Rectal smooth muscle tissue (tissue), 1 donor: ENCODE results near the gene TBKBP1.
A peak's percentile ranks its signal among the peaks of the same experiment; 100 is the strongest.

Experiments used
- H3K27ac ChIP-seq: one replicate; pipeline ENCODE4 v1.7.0; 2013; ENCODE audit warnings: low read depth, low read length, inconsistent platforms
- H3K27me3 ChIP-seq: one replicate; pipeline ENCODE4 v1.7.0; 2013; ENCODE audit warnings: low read length; ENCODE audit not compliant: control insufficient read depth, insufficient read depth
- H3K36me3 ChIP-seq: one replicate; pipeline ENCODE4 v1.7.0; 2013; ENCODE audit warnings: low read length; ENCODE audit not compliant: control insufficient read depth, insufficient read depth
- H3K4me1 ChIP-seq: one replicate; pipeline ENCODE4 v1.7.0; 2013; ENCODE audit warnings: low read length; ENCODE audit not compliant: control insufficient read depth, insufficient read depth
- H3K4me3 ChIP-seq: one replicate; pipeline ENCODE4 v1.7.0; 2013; ENCODE audit warnings: low read length
- H3K9ac ChIP-seq: one replicate; pipeline ENCODE4 v1.7.0; 2013; ENCODE audit warnings: low read length

Gene TBKBP1

DNA sequence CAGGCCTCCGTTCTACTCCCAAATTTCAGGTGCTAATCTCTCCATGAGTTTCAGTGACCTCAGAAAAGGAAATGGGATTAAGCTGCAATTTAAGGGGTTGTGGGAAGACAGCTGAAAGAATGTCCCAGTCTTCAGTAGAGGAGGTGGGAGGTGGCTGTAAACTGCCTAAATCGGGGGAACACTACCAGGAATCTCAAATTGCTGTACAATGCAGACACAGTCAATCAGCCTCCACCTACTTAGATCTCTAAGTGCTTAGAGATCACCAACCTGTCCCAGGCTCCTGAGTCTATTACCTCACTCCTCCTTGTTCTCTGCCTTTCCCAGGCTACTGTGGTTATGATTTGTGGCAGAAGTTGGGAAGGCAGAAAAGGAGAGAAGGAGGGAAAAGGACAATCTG, 30.7 kb downstream of the TBKBP1 start:
- Histone ChIP-seq H3K4me3 (no peak overlapping the region), H3K27me3 (peaks cover 9% of the 10 kb centered on the region), H3K36me3 (no peaks in the 10 kb centered on the region), H3K27ac (no peak overlapping the region), H3K4me1 (no peaks in the 10 kb centered on the region), H3K9ac (no peak overlapping the region)

DNA sequence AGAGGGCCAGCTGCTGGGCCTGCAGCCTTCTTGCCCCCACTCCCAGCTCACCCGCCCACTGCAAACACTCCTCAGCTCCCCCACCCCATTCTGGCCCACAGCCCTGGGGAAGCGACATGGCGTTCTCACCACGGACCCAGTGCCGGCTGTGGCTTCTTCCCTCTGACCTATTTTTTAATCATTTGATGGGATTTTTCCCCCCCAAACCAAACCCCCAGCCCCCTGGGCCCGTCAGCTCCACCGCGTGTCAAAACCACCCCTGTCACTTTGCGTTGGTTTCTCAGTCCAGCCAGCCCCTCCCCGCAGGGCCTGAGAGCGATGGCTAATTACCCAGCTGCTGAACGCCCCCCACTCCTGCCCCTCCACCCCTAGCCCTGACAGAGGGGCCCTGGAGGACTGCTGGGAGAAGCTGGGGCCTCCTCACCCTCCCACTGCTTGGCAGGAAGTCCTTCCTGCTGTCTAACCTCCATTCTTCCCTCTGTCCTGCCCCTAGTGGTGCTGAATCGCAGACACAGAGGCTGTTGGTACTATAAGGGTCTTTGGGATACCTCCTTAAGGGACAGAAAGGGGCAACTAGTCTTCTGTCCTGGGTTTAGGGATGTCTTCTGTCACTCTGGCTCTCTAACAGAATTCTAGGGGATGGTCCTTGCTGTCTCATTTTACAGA, 31.6 kb downstream of the TBKBP1 start:
- H3K4me3 ChIP-seq, result no peak overlapping the region
- H3K9ac ChIP-seq, result no peak overlapping the region
- no peak overlapping the region for H3K27ac ChIP-seq
- H3K4me1 ChIP-seq, result no peaks in the 10 kb centered on the region
- H3K27me3 ChIP-seq, result peaks cover 3% of the 10 kb centered on the region
- H3K36me3 ChIP-seq, result no peaks in the 10 kb centered on the region

DNA sequence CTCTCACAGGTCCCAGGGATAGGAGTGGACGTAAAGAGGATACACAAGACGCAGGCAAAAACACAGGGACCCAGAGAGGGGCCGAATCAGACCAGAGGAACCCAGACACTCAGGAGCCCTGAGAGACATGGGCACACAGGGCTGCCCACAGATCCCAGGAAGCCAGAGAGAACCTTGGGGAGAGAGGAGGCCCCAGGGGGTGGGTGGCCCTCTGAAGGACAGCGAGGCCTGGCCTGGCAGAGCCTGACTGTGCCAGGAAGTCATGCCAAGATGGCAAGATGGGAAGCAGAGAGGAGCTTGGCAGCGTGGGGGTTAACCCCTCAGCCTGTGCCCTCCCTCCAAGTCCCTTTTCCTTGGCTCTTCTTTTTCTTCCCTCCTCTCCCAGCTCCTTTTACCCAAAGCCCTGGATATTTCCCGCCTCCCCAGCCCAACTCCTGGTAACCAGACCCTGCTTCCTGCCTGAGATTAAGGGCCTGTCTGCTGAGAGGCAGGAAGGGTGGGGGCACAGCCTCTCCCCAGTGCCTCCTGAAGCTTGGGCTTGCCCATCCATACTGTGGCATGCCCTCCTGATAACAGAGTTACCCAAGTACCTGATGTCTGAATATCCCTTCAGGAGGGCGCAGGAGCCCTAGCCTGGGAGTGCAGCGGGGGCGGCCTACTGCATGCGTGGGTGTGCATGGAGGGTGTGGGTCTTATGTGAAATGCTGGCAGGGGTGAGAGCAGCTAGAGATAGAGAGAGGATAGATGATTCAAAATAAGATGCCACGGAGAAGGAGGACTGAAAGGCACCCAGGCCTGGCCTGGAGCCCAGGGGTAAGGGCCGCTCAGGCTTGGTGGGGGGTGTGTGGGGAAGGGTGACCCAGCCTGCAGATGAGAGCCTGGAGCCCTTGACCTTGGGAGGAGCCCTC, 33.1 kb downstream of the TBKBP1 start:
- no peak overlapping the region for H3K27ac ChIP-seq
- no peak overlapping the region for H3K4me3 ChIP-seq
- no peaks in the 10 kb centered on the region for H3K4me1 ChIP-seq
- peaks cover 3% of the 10 kb centered on the region for H3K27me3 ChIP-seq
- H3K36me3 ChIP-seq, result no peaks in the 10 kb centered on the region
- no peak overlapping the region for H3K9ac ChIP-seq

DNA sequence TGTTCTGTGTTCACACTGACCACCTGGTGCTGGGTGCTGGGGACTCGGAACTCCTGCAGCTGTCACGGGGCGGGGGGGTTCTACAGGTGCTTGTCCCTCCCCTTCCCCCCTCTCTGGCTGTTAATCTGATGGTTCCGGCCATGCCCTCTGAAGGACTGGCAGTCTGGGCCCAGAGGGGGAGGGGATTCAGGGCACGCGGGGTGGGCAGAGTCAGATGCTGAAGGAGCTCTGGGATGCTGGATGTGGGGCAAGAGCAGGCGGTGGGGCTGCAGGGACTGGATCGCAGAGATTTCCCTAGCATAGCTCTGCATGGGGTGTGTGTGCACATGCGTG, 33.7 kb downstream of the TBKBP1 start:
- Histone ChIP-seq H3K9ac (no peak overlapping the region), H3K27me3 (peaks cover 9% of the 10 kb centered on the region), H3K36me3 (no peaks in the 10 kb centered on the region), H3K27ac (no peak overlapping the region), H3K4me1 (no peaks in the 10 kb centered on the region), H3K4me3 (no peak overlapping the region)

DNA sequence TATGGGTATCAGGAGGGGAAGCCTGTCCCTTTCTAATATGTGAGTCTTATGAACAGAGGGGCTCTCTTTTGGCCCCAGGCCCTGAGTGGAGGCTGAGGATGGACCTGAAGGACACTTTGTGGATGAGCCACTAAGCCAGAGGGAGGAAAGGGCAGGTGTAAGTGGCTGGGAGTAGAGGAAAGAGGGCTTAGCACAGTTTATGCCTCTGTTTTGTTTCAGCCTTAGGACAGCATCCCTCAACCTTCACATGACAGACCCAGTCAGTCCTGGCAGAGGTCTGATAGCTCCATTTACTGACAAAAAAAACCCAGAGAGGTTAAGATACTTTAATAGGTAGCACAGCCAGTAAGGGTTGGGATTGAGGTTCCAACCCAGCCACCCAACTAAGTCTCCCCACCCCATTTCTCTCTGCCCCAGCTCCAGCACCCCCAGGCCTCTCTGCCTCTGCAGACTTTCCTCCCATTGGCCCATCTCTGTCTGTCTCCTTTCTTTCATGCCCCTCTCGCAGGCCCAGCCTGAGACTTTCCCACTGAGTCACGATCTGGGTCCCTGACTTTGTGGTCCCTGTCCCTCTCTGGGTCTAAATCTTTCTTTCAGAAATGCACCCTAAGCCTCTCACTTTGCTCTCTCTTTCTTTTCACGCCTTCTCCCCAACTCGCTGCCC, 34.4 kb downstream of the TBKBP1 start:
- no peaks in the 10 kb centered on the region for H3K4me1 ChIP-seq
- H3K27me3 ChIP-seq, result peaks cover 11% of the 10 kb centered on the region
- H3K4me3 ChIP-seq, result no peak overlapping the region
- H3K36me3 ChIP-seq, result no peaks in the 10 kb centered on the region
- H3K27ac ChIP-seq, result no peak overlapping the region
- H3K9ac ChIP-seq, result no peak overlapping the region

DNA sequence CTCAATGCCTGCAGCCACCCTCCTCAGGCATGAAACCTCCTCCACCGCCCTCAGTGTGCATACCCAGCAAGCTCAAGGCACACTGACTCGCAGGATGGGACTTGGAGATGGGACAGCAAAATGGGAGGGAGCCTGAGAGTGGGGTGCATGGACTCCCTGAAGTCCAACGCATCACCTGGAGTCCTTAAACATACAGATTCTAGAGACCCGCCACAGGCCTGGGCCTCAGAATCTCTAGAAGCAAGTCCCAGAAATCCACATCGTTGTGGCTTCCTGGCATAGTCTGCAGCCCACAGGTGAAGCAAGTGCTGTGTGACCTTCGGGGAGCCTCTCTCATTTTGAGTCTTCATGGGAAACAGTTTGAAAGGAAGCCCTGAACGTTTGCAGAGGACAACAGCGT, 35.5 kb downstream of the TBKBP1 start:
- no peaks in the 10 kb centered on the region for H3K4me1 ChIP-seq
- H3K36me3 ChIP-seq, result no peaks in the 10 kb centered on the region
- H3K9ac ChIP-seq, result no peak overlapping the region
- H3K4me3 ChIP-seq, result no peak overlapping the region
- H3K27ac ChIP-seq, result no peak overlapping the region
- peaks cover 19% of the 10 kb centered on the region for H3K27me3 ChIP-seq

DNA sequence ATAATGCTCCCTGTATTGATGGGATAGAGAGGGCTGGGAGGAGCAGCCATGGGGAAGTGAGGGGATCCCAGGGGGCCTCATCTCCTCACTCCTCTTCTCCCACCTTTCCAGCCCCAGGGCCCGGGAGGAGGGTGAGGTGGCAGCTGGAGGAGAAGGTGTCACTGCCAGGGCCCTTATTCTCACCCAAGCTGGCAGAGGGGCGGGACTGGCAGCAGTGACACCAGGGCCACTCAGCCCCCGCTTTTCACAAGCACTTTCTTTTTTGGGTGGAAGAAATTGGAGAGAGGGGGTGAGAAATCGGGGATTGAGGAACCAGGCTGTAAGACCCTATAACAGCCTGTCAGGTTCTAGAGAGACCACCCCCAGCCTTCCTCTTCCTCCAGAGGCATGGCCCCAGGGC, 36.7 kb downstream of the TBKBP1 start:
- no peak overlapping the region for H3K27ac ChIP-seq
- H3K36me3 ChIP-seq, result no peaks in the 10 kb centered on the region
- no peak overlapping the region for H3K9ac ChIP-seq
- no peak overlapping the region for H3K4me3 ChIP-seq
- peaks cover 20% of the 10 kb centered on the region for H3K27me3 ChIP-seq
- no peaks in the 10 kb centered on the region for H3K4me1 ChIP-seq

DNA sequence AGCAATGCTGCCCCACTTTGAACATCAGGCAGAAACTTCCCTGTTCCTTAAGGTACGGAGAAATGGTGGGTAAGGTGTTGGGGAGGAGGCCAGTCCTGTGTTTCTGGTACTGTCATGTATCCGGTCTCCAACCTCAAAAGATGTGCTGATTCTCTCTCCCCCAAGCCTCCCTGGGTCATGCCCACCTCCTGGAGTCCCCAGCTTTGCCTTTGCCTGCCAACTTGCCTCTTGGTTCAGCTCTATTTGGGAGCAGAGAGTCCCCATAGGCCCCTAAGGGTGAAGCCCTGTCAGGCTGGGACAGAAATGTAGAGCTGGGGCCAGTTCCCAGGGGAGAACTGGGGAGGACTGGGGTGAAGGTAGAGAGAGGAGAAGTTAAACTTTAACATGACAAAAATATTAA, 37.4 kb downstream of the TBKBP1 start:
- H3K27me3 ChIP-seq, result peaks cover 20% of the 10 kb centered on the region
- no peak overlapping the region for H3K9ac ChIP-seq
- no peaks in the 10 kb centered on the region for H3K36me3 ChIP-seq
- no peak overlapping the region for H3K4me3 ChIP-seq
- H3K4me1 ChIP-seq, result no peaks in the 10 kb centered on the region
- no peak overlapping the region for H3K27ac ChIP-seq

DNA sequence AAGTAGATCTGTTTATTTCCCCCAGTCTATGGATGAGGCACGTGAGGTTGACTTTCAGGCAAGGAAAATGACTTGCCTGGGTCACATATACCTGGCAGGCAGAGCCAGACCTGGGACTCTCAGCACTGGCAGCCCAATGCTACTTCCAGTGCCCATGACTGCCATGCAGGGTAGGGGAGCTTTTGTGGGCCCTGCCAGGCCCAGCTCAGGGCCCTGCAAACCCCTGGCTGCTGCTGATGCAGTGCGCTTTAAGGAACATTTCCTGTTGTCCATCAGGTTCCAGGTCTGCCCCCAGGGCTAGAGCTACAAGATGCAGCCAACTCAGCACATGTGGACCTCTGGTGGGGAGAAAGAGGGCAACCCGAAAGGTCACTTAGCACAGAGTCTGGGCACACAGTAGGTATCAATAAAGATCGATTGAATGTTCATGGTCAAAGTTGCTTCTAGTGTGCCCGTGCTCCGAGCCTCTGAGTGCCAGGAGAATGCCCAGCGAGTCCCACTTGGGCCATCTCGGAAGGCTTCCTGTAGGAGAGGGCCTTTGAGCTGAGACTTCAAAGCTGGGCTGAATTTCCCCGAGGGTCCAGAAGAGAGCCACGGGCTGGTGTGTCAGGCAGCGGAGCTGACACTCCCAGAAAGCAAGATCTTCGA, 38.6 kb downstream of the TBKBP1 start:
- H3K27ac ChIP-seq, result no peak overlapping the region
- H3K4me1 ChIP-seq, result no peaks in the 10 kb centered on the region
- H3K4me3 ChIP-seq, result no peak overlapping the region
- no peaks in the 10 kb centered on the region for H3K36me3 ChIP-seq
- H3K9ac ChIP-seq, result no peak overlapping the region
- peaks cover 20% of the 10 kb centered on the region for H3K27me3 ChIP-seq

DNA sequence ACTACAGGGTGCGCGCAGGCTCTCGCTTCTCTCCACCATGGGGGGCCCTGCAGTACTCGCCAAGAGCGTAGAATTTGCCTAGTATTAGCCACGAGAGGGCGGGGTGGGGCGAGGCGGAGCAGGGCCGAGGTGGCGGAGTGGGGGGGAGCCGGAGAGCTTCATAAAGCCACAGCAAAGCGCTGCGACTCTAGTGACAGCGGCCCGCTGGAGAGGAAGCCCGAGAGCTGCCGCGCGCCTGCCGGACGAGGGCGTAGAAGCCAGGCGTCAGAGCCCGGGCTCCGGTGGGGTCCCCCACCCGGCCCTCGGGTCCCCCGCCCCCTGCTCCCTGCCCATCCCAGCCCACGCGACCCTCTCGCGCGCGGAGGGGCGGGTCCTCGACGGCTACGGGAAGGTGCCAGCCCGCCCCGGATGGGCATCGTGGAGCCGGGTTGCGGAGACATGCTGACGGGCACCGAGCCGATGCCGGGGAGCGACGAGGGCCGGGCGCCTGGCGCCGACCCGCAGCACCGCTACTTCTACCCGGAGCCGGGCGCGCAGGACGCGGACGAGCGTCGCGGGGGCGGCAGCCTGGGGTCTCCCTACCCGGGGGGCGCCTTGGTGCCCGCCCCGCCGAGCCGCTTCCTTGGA, 39.2 kb downstream of the TBKBP1 start, which contains the start of gene TBX21:
Gene TBX21, plus strand, starts transcription at position 190 of the 627 bp plus-strand sequence. Its CDS starts 219 bp downstream, at position 409.
- H3K4me3 ChIP-seq, result peak within 1 kb of the TSS; percentile 26

DNA sequence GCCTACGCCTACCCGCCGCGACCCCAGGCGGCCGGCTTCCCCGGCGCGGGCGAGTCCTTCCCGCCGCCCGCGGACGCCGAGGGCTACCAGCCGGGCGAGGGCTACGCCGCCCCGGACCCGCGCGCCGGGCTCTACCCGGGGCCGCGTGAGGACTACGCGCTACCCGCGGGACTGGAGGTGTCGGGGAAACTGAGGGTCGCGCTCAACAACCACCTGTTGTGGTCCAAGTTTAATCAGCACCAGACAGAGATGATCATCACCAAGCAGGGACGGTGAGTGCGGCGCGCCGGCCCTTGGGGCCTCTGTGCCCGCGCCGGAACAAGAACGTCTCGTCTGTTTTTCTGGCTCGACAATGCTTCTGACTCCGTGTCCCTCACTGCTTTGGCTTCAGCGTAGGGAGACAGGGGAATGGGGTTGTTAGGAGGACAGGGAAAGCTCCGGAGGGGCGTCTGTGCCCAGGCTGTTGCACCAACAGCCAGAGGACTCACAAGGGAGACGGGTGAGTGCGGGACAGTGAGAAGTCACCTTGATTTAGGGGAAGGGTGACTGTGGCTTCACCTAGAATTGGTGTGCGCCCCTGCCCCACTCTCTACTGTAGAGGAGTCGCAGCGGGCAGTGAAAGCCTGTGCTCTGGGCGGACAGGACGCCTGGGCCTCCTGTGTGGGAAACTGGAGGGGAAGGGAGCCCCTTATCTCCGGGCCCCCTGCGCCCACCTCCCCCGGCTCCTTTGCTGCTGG, 39.9 kb downstream of the TBKBP1 start:
- Histone ChIP-seq H3K36me3 (no peaks in the 10 kb centered on the region), H3K4me1 (no peaks in the 10 kb centered on the region), H3K4me3 (peak overlapping the region; percentile 26), H3K27me3 (peaks cover 20% of the 10 kb centered on the region), H3K9ac (no peak overlapping the region), H3K27ac (no peak overlapping the region)

More for the DNA sequence above, 39.2 kb downstream of the TBKBP1 start, which contains the start of gene TBX21:
- Histone ChIP-seq H3K9ac (no peak within 1 kb of the TSS), H3K4me1 (no peaks in the 10 kb centered on the region), H3K27me3 (peaks cover 20% of the 10 kb centered on the region), H3K27ac (no peak within 1 kb of the TSS), H3K36me3 (no peaks in the 10 kb centered on the region)
